Left lung (tissue), 10 donors: Measurements from ENCODE around the gene SH3PXD2B. TPM values are rescaled to one million over a fixed set of nuclear protein-coding genes. Genes with fewer than 3 reads are reported as not detected.
"Not testable (repeated sequence)": the region's sequence is repeated elsewhere in the genome, so short reads cannot be mapped to it uniquely, and the experiment has no call there.

Experiments
- ATAC-seq: fragments of 200-7000 bp; cut with Tn5 transposase; one replicate; pipeline ENCODE4 v1.9.1; 2020; ENCODE audit warnings: moderate library complexity
- DNase-seq, 4 donors: peaks; one replicate each; pipeline ENCODE4 v3.0.0-alpha.2; 2013 to 2020
- H3K27ac ChIP-seq, 2 donors: fragments of 200-600 bp; sonication (generic) in 1 of 2; one replicate each; pipeline versions ENCODE4 v1.5.0 to v1.8.0; 2020 to 2021
- H3K27me3 ChIP-seq, 2 donors: fragments of 200-600 bp; sonication (generic) in 1 of 2; one replicate each; pipeline versions ENCODE4 v1.5.0 to v1.8.0; 2020 to 2021
- H3K36me3 ChIP-seq, 2 donors: fragments of 200-600 bp; sonication (generic) in 1 of 2; one replicate each; pipeline versions ENCODE4 v1.5.0 to v1.8.0; 2020 to 2021
- H3K4me1 ChIP-seq, 2 donors: fragments of 200-600 bp; one replicate each; pipeline ENCODE4 v1.8.0; 2021
- H3K4me3 ChIP-seq, 2 donors: fragments of 200-600 bp; sonication (generic) in 1 of 2; one replicate each; pipeline versions ENCODE4 v1.5.0 to v1.8.0; 2020 to 2021; ENCODE audit warnings: mild to moderate bottlenecking in 1 of 2
- H3K9me3 ChIP-seq, 2 donors: fragments of 200-600 bp; sonication (generic) in 1 of 2; one replicate each; pipeline versions ENCODE4 v1.5.0 to v1.8.0; 2020 to 2021
- intact Hi-C, 2 donors: fragments of 100-400 bp; cut with DNase I; formaldehyde crosslinking; loops; one replicate each; pipeline versions ENCODE4 v1.11.2 to v1.14.2; 2022
- polyA plus RNA-seq, 6 donors: library from polyadenylated mRNA; unstranded; fragments of 120-200 nt; gene quantifications; one replicate each; pipeline ENCODE4 v1.2.1, GENCODE V29; 2013; ENCODE audit not compliant: insufficient read length in 6 of 6
- total RNA-seq, 2 donors: library from RNA; stranded (reverse); fragmentation: NEBNext Ultra II Directional; extraction: Animal tissue kit (Norgen Biotek cat#: 25700); gene quantifications; one replicate each; pipeline ENCODE4 v1.2.1, GENCODE V29; 2021
- TF ChIP-seq, protein P1 (sequence below), 2 donors: fragments of 200-600 bp; sonication (generic) in 1 of 2; IDR thresholded peaks; one replicate each; pipeline versions ENCODE4 v1.5.0 to v1.8.0; 2021; ENCODE audit warnings: antibody characterized with exemption in 2 of 2
- donor health status: DM: no; HTN: yes; CAD: no.
- donor health status: DM: no; HTN: no; CAD: no.

Gene SH3PXD2B
- total and polyA plus RNA-seq, 8 donors, result 35.4 to 57.5 (median 43.8) TPM

- Histone ChIP-seq H3K36me3 (no peaks in the 10 kb centered on the region), H3K27ac (no peak overlapping the region), H3K4me1 (peaks cover 2 to 8% of the 10 kb centered on the region in 2 donors), H3K9me3 (no peaks in the 10 kb centered on the region), H3K4me3 (no peak overlapping the region), H3K27me3 (no peaks in the 10 kb centered on the region)
- intact Hi-C loops, result loop anchor here in 1 of 2 donors (10.0 kb wide), 1 partner anchor 188 kb away; no protein-coding TSS in a partner anchor
- TF ChIP-seq, protein P1, sequence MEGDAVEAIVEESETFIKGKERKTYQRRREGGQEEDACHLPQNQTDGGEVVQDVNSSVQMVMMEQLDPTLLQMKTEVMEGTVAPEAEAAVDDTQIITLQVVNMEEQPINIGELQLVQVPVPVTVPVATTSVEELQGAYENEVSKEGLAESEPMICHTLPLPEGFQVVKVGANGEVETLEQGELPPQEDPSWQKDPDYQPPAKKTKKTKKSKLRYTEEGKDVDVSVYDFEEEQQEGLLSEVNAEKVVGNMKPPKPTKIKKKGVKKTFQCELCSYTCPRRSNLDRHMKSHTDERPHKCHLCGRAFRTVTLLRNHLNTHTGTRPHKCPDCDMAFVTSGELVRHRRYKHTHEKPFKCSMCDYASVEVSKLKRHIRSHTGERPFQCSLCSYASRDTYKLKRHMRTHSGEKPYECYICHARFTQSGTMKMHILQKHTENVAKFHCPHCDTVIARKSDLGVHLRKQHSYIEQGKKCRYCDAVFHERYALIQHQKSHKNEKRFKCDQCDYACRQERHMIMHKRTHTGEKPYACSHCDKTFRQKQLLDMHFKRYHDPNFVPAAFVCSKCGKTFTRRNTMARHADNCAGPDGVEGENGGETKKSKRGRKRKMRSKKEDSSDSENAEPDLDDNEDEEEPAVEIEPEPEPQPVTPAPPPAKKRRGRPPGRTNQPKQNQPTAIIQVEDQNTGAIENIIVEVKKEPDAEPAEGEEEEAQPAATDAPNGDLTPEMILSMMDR (IDR thresholded peaks at IDR 0.05), result peak; percentile 73 to 88
- peak in 3 of 4 donors; percentile 67 to 85 (median 74) for DNase-seq
- ATAC-seq, result peak; percentile 100
These were observed 161.1 kb downstream of the SH3PXD2B start for GRCh38 chr5:172293054-172293744.

DNA sequence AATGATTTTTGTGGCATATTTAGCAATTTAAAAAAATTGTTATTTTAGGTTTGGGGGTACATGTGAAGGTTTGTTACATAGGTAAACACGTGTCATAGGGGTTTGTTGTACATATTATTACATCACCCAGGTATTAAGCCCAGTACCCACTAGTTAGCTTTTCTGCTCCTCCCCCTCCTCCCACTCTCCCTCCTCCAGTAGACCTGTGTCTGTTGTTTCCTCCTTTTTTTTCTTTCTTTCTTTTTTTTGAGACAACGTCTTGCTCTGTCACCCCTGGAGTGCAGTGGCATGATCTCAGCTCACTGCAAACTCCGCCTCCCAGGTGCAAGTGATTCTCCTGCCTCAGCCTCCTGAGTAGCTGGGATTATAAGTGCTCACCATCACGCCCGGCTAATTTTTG, 162.5 kb downstream of the SH3PXD2B start:
- not testable (repeated sequence) for H3K27me3 ChIP-seq, H3K4me3 ChIP-seq, H3K27ac ChIP-seq, H3K36me3 ChIP-seq, H3K4me1 ChIP-seq, ATAC-seq, DNase-seq, H3K9me3 ChIP-seq
- intact Hi-C loops, result loop anchor here in 1 of 2 donors (10.0 kb wide), 1 partner anchor 187 kb away; no protein-coding TSS in a partner anchor

DNA sequence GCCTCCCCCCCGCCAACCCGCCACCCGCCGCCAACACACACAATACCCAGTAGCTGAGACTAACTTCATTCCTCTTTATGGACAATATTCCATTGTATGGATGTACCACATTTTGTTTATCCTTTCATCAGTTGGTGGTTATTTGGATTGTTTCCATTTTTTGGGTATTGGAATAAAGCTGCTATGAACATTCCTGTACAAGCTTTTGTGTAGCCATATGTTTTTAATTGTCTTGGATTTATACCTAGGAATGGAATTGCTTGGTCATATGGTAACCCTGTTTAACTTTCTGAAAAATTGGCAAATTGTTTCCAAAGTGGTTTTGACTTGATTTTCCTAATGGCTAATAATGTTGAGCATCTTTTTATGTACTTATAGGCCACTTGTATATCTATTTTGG, 165.9 kb downstream of the SH3PXD2B start:
- TF ChIP-seq, protein P1 (IDR thresholded peaks at IDR 0.05), result no peak
- no peak overlapping the region for H3K27ac ChIP-seq
- no peak overlapping the region for H3K4me3 ChIP-seq
- DNase-seq (no peak), ATAC-seq (no peak)
- intact Hi-C loops, result no loop called here
- no peaks in the 10 kb centered on the region for H3K36me3 ChIP-seq
- H3K4me1 ChIP-seq, result peaks cover 2 to 13% of the 10 kb centered on the region in 2 donors
- H3K9me3 ChIP-seq, result no peaks in the 10 kb centered on the region
- H3K27me3 ChIP-seq, result no peaks in the 10 kb centered on the region

DNA sequence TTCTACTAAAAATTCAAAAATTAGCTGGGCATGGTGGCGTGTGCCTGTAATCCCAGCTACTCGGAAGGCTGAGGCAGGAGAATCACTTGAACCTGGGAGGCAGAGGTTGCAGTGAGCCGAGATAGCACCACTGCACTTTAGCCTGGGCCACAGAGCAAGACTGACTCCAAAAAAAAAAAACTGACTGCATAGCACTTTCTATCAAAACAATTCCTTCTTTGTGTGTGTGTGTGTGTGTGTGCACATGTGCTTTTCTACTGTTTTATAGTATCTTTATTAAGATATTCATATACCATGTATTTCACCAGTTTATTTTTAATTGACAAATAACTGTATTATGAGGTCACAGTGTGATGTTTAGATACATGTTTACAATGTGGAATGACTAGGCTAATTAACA, 167.2 kb downstream of the SH3PXD2B start:
- ATAC-seq, DNase-seq, intact Hi-C loops, H3K36me3 ChIP-seq, H3K27ac ChIP-seq, H3K4me3 ChIP-seq, H3K9me3 ChIP-seq, H3K27me3 ChIP-seq: not testable (repeated sequence)
- H3K4me1 ChIP-seq, result peaks cover 0 to 16% of the 10 kb centered on the region in 2 donors

DNA sequence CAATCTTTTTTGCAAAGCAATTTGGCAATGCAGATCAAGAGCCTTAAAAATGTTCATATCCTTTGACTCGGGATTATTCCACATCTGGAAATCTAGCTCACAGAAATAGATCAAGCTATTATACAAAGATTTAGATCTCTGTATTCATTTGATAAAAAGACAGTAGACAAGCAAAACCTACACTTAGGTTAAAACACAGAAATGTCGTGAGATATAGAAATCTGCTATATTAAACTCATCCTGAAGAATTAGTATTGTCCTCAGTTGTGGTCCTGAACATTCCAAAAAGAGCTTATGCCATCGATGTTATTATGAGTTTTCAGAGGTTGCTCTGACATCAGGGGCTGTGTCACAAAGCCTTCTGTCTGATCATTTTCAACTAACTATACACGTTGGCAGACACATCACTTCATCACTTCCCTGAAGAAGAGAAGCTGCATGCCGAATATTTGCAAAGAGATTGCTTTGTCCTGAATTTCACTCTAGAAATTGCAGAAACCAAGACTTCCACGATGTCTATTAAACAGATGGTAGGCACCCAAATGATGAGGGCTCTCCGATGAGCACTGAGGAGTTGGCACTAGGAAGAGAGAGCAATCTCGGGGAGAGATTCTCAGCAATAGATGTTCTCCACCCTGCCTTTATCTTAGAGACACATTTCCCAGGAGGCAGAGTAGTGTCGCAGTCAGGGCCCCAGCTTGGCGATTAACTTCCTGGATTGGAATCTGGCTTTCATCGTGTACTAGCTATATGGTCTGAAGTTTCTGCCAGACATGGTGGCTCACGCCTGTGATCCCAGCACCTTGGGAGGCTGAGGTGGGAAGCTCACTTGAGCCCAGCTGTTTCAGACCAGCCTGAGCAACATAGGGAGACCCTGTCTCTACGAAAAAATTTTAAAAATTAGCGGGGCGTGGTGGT, 168.8 kb downstream of the SH3PXD2B start:
- peaks cover 0 to 30% of the 10 kb centered on the region in 2 donors for H3K4me1 ChIP-seq
- ATAC-seq, result no peak

More for the DNA sequence above, 168.8 kb downstream of the SH3PXD2B start:
- DNase-seq, result no peak
- TF ChIP-seq, protein P1 (IDR thresholded peaks at IDR 0.05), result no peak
- Histone ChIP-seq H3K9me3 (no peaks in the 10 kb centered on the region), H3K27me3 (no peaks in the 10 kb centered on the region), H3K4me3 (no peak overlapping the region), H3K36me3 (no peaks in the 10 kb centered on the region), H3K27ac (no peak overlapping the region)
- intact Hi-C loops, result no loop called here
